Measurements from ENCODE around the gene ALK.

Gene ALK

DNA sequence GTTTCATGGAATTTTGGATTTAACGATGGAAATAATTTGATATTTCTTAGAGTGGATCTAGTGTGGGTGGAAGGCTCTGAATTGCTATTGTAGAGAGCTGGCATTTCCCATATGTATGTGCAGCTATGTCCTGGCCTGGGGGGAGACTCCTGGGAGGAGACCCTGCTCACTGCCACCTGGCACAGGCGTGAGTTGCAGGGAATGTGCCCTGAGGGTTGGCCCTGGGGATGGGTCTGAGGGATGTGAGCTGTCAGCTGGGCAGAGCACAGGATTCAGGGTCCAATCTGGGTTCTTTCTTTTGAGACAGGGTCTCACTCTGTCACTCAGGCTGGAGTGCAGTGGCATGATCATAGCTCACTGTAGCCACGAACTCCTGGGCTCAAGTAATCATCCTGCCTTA lies 686.0 kb downstream of the ALK start:
- no peak for DNase-seq

DNA sequence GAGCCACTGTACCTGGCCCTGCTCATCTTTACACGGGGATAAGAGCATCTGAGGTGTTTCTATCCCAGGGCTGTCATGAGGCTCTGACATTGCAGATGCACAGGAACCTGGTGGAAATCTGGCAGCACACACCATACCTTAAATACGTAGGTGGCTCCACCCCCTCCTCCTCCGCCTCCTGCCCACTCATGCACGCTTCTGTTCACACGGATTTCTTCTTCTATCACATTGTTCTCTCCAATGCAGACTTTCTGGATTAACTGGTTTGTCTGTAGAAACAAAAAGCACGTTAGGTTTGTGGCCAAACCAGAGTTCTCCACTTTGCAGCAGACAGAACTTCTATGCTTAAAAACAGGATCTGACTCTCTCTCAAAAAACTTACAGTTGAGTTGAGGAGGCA lies 688.0 kb downstream of the ALK start:
- DNase-seq: no peak

DNA sequence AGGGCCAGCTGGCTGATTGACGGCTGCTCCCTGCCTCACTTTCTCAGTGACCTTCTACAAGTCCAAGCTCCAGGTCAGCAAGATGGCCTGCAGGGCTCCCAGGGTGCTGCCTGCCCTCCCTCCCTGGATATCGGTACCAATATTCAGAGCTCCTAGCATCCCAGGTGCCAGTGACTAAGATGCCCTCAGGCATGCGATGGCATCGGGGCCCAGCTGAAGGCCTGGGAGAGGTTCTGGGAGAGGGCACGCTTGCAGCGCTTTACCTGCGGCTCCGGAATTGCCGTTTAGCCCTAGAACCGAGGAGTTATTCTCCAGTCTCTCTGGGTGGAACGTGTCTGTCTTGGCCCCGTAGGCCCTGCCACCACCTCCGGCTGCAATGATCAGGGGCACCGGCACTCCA lies 689.3 kb downstream of the ALK start:
- no peak for DNase-seq

DNA sequence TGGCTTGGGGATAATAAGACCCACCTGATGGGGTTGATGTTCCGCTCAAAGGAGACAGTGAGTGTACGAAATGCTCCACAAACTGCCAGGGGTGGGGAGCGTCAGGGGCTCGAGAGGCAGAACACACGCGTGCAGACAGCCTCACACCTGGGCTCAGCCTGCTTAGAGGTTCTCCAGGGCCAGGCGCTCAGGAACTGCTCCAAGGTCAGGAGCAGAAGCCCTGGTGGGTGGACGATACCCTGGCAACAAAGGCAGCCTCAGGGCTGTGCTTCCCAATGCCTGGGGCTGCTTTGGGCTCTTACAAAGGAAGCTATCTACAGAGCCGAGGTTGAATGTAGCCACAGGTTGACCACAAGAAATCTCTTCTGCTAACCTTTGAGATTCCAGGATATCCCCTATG lies 691.7 kb downstream of the ALK start:
- no peak for DNase-seq

DNA sequence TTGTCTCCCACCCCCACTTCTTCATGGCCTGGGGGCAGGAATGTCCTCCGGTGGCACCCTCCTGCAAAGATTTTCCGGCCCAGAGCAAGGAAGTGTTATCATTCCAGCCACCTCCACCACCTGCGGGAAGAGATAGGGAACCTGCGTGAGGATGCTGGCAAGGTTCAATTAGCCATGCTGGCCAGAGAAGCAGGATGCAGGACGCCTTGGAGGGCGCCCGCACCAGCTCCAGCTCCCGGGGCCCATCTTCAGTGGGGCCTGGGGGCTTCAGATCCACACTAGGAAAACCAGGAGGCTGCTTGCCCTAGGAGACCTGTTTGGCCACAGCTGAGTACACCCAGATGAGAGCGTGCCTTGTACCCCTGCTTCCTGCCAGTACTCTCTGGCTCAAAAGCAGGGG lies 692.4 kb downstream of the ALK start:
- no peak for DNase-seq

DNA sequence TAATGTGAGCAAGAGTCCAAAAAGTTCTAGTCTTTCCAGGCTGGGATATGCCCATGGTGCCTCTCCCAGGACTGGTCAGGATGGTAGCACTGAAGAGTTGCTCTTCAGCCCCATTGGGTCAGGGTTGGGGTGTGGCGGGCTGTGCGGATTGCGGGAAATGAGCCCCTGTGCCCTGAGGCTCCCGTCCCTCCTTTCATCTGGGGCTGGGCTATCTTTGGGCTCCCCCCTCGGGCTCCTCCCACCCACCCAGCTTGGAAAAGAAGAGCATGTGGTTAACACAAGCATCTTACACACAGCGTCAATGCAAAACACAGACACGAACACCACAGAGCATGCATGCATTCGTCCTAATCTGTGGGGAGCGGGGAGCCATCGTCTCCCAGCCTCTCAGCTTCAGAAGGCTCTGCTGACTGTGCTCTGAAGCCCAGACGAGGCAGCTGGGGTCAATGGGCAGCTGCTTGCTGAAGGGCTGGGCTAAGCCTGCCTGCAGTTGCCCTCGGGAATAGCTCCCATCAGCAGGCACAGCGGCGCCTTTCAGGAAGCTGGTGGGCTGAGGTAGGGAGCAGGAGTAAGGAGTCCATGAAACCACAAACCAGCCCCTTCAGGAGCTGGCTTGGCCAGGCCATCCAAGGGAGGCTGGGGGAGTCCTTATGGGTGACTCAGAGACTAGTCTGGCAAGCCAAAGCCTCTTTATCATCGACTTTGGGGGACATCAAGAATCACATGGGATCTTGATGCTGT lies 693.3 kb downstream of the ALK start:
- DNase-seq: no peak

DNA sequence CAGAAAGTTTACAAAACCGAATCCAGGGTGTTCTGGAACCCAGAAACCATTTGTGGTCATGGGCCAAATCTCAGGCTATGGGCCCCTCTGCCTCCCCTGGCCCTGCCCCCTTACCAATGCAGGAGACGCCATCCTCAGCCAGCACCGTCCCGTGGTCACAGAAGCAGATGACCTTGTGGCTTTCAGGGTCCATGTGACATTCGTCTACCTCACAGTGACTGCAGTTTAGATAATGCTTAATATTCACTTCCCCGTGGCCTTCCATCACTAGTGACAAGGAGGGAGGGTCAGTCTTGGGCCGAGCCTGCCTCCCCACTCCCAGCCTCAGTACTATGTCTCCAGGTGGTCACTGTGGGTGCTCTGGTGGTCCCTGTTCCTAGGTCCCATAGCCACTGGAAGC lies 694.6 kb downstream of the ALK start:
- no peak for DNase-seq

DNA sequence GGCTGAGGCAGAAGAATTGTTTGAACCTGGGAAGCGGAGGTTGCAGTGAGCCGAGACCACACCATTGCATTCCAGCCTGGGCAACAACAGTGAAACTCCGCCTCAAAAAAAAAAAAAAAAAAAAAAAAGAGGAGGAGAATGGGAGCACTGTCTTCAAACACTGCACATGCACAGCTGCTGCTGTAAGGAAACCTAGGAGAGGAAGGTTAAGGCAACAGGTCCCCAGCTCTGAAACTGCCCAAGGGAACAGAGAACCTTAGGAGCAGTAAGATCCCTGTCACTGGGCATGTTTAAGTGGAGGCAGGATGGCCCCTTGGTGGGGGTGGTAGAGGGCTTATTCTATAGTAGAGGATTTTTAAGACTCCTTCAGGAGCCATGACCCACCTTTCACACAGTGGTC lies 695.0 kb downstream of the ALK start:
- DNase-seq: no peak

DNA sequence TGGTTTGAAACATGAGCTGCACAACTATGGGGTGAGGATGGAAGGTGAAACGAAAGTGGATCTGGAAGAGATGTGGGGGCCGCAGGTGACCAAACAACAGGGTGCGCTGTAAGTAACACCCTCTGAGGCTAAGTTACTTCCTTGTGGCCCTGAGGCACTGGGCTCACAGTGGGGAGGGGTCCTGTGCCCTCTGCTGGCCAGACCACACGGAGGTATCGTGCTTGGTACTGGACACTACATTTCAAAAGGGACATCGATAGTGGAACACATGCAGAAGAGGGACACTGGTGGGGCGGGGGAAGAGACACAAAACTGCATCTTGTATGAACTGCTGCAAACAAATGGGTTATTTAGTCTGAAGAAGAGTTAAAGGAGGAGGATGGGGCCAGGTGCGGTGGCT lies 695.6 kb downstream of the ALK start:
- DNase-seq: no peak

DNA sequence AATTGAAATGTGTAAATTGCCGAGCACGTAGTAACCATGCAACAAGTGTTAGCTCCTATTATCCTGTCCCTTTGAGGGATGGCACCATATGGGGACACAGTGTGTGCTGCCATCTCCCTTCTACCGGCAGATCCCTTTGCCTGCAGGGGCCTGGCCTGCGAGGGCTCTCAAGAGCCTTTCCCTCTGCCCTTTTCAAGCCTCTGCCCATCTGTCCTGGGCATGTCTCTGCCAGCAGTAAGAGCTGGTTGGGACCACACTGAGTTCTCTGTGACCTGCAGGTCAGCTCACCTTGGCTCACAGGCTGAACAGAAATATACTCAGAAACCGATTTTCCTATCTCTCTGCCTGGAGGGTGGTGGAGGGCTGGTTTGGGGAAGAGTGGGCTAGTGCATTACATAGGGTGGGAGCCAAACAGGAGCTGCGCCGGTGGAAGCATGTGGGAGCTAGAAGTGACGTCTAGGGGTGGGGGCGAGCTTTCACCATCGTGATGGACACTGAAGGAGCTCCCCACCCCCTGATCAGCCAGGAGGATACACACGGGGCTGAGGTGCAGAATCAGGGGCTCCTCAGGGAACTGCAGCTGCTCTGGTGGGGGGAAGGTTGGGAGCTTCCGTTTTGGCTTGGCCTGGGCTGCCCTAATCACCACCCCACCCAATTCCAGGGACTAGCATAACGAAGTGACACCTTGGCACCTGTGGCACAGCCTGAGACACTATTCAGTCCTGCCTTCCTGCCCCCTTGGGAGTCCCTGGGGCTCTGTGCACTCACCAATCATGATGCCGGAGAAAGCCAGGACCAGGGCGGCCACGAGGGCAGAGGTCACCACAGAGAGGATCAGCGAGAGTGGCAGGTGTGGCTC lies 696.5 kb downstream of the ALK start:
- DNase-seq: no peak

DNA sequence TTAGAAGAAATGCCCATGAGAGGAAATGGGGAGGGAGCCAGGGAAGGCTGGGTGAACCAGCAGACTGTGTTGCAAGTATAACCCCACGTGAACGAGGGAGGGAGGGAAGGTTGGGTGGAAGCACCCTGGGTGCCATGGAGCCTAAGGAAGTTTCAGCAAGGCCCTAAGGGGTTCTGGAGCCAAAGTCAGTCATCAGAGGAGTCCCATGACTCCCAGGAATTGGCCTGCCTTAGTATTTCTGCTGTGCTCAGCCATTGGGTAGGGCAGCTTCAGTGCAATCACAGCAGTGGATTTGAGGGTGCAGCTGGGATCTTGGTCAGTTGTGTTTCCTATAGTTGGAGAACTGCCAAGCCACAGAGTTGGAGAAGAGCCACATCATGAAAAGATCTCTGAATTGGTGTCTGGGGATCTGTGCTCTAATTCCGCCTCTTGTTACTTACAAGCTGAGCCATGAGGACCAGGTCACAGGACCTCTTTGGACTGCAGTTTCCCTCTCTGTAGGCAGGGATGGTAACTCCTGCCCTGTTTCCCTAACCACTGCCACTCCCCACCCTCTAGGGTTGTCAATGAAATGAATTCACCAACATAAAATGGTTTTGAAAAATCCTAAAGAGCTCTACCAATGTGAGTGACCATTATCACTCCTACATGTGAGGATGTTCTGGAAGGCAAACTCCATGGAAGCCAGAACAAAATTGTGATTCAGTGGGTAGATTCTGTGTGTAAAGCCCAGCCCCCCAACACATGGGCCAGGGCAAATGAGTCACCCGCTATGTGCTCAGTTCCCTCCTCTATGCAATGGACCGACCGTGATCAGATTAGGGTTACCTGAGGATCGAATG lies 697.3 kb downstream of the ALK start:
- no peak for DNase-seq

DNA sequence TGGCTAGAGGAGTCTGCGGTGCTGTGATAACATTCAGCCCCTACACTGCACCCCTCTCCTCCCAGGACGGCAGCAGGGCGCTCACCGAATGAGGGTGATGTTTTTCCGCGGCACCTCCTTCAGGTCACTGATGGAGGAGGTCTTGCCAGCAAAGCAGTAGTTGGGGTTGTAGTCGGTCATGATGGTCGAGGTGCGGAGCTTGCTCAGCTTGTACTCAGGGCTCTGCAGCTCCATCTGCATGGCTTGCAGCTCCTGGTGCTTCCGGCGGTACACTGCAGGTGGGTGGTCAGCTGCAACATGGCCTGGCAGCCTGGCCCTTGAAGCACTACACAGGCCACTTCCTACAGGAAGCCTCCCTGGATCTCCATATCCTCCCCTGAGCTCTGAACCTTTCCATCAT lies 698.1 kb downstream of the ALK start:
- DNase-seq: no peak

DNA sequence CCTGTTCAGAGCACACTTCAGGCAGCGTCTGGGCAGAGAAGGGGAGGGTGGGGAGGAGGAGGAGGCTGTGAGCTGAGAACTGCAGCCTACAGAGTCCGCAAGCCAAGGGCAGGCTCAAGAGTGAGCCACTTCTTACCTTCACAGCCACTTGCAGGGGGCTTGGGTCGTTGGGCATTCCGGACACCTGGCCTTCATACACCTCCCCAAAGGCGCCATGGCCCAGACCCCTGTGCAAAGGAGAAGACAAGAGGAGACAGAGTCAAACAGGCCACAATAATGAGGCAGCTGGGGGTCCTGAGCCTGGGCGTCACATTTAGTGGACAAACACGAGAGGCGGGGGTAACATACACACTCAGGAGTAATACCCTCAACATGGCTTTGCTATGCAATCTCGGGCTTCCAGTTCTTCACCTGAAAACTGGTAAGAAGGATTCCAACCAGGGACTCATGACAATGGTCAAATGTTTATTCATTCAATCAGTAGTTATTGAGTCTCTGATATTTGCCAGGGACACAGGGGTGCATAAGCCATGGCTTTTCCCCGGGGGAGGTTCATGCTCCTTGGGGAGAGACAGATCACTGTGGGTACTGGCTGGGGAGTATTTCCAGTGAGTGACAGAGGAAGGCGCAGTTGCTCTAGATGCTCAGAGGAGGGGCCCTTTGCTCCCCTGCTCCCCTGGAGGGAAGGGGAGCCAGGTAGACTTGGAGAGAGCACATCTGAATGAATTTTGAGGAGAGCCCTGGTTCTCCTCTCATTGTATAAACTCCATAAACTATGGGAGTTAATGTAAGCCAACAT lies 698.8 kb downstream of the ALK start:
- DNase-seq: no peak

DNA sequence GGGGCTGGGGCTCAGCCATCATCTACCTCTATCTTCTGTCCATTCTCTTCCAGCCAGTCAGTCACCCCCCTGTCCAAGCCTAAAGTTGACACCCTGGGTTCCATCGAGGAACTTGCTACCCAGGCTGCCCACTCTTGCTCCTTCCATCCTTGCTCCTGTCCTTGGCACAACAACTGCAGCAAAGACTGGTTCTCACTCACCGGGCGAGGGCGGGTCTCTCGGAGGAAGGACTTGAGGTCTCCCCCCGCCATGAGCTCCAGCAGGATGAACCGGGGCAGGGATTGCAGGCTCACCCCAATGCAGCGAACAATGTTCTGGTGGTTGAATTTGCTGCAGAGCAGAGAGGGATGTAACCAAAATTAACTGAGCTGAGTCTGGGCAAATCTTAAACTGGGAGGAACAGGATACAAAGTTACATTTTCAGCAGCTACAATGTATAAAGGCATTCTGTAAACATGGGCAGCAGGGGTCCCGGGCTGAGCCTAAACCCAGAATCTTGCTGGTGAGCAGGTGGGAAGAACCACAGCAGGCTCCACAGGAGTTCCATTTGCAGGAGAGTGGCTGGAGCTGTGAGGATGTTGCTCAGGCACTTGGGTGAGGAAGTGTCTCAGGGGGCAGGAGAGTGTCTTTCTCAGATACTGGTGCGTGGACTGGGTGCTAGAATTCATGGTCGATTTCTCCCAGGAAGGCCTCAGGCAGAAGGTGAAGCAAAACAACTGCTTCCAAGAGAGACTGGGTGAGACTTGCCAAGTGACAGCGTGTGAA lies 700.7 kb downstream of the ALK start:
- no peak for DNase-seq

DNA sequence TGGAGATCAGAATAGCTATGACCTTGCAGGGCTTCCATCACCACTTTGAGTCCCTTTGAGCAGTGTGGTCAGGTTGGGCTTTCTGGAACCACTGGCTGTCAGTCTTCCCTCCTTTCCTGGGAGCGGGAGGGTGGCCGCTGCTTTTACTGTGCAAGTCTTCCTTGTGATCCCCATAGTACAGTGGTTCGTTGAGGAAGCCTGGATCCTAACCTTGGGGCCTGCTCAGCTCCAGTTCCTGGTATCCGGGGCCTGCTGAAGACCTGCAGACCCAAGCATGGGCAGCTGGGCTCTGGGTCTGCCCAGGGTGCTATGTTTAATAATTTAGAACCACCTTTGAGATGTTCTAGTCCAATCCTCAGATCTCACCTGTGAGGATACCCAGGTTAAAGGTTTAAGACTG lies 702.0 kb downstream of the ALK start:
- no peak for DNase-seq

DNA sequence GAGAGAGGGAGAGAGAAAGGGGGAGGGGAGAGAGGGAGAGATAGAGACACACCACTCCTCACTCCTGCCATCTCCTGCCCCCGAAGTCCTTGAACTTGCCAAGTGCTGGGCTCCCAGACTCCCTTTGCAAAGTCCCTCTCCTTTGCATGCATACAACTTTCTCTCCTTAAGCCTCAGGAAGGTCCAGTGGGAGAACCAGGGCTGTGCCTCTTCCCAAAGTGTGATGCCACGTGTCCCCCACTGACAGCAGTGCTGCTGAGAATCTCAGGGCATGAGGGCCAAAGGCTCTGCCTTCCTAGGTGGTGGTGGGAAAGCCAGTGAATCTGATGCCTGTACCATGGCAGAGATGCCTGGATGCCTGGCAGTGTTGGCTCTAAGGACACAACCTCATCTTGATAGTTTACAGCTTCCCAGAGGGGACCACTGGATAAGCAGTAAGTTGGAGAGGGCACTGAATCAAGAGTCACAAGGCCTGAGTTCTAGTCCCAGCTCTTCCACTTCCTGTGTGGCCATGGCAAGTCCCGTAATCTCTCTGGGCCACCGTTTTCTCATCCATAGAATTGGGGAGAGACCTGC lies 702.7 kb downstream of the ALK start:
- no peak for DNase-seq

DNA sequence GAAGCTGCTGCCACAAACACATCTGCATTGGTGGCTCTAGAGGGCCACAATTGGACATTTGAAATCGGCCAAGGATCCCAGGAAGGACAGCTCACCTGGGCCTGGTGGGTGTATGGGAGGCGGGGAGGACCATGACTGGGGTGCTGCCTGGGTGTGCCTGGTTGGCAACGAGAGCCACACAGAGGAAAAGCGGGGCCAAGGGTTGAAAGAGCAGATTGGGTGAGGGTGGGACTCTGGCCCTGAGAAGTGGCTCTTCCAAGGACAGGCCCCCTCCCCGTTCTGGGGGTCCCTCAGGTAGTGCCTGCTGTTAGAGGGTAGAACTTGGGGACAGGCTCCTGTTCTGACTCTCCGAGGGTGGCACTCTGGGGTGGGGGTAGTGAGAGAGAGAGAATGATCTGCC lies 703.3 kb downstream of the ALK start:
- DNase-seq: no peak

DNA sequence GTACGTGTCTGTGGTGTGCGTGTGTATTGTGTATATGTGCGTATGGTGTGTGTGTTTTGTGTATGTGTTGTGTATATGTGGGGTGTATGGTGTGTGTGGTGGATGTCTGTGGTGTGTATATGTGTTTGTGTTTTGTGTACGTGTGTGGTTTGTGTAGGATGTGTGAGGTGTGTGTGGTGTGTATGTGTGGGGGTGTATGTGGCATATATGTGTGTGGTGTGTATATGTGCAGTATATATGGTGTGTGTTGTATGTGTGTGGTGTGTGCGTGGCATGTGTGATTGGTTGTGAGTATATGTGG lies 704.8 kb downstream of the ALK start:
- DNase-seq: no peak

DNA sequence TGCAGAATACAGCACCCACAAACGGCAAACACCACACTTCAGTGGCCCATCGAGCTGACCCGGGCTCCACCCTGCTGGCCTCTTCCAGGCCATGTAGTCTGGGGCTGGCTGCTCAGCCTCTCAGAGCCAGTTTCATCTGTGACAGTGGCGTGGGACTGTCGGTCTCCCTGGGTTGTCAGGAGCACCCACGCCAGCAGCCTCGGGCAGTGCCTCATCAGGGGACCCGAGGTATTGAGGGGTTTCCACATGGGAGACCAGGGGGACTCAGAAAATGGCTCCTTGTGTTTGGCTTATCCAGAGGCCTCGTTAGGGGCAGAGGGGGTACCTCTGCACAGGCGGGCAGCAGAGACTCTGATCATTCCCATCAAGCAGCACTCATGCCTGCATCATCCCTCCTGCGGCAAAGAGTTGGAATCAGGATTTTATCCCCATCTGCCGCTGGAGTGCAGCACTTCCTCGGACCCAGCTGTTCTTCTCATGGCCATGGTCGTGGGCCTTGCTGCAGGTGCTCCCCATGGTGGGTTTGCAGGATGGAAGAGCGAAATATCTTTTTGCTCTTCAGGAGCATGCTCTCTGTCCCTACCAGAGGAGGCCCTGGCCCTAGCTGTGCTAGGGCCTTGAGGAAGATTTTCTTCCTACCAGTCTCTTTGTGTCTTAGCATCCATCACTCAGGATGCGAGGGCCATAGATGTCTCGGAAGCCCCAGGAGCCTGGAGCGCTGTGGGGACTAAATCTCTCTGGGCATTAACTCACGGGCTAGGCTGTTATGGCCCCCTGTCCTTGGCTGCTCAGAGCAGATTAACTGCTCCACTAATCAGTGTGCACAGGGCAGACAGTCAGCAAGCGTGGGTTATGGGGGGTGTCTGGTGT lies 705.4 kb downstream of the ALK start:
- DNase-seq: no peak

DNA sequence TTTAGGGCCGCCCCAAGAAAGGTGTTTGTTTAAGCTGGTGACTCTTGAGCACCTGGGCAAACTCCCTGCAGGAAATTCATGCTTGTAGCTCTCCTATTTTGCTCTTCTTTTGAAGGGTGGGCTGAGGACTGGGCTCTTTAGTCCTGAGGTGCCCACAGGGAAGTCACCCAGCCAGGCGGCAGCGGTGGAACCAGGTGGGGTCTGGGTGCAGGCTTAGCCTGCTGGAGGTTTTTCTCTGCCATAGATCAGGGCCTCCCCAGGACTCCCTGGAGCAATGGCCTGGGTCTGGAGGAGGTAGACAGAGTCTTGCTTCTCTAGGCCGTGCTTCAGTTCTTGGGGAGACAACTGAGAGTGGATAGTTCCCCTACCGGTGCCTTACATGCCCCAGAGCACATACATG lies 706.3 kb downstream of the ALK start:
- no peak for DNase-seq

DNA sequence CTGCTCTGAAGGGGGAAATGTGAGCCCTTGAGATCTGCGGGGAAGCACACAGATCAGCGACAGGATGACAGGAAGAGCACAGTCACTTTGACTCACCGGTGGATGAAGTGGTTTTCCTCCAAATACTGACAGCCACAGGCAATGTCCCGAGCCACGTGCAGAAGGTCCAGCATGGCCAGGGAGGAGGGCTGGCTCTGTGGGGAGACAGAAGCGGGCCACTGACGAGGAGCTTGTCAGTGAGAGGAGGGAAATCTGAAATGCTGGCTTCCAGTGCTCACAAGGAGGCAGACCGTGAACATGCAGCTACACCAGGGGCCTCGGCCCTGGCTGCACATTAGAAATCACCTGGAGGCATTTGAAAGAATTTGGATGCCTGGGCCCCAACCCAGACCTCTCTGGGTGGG lies 707.5 kb downstream of the ALK start:
- no peak for DNase-seq
